LNCaP clone FGC (cell line): ENCODE results near the gene RAC3.

Experiments
- DNase-seq: peaks from one replicate; pipeline ENCODE4 v3.0.0-alpha.2; 2011; ENCODE audit warnings: low read depth
- H3K4me3 ChIP-seq: 2 replicates; pipeline ENCODE4 v1.5.1; 2011; ENCODE audit warnings: mild to moderate bottlenecking, low read depth, low read length, control low read depth
- CTCF ChIP-seq: IDR thresholded peaks from 2 replicates; pipeline ENCODE4 v1.5.1; 2012; ENCODE audit warnings: mild to moderate bottlenecking; ENCODE audit not compliant: control insufficient read depth, insufficient read depth; ENCODE audit errors: extremely low read depth

RAC3 gene

GRCh38 chr17:81990836-81991683 lies 40.4 kb upstream of the RAC3 start:
- no peak for DNase-seq
- TF ChIP-seq CTCF, result no peak
- H3K4me3 ChIP-seq, result no peak overlapping the region

- no peak for TF ChIP-seq CTCF
- H3K4me3 ChIP-seq, result peak overlapping the region; percentile 21
- peak; percentile 81 for DNase-seq
Observed at GRCh38 chr17:81991684-81992305, 39.7 kb upstream of the RAC3 start.

- no peak for DNase-seq
- H3K4me3 ChIP-seq, result peak overlapping the region; percentile 21
- no peak for TF ChIP-seq CTCF
Observed at GRCh38 chr17:81992306-81993102, 39.0 kb upstream of the RAC3 start.

GRCh38 chr17:81993729-81994592 lies 37.5 kb upstream of the RAC3 start:
- H3K4me3 ChIP-seq, result no peak overlapping the region
- DNase-seq, result no peak
- TF ChIP-seq CTCF, result no peak

- no peak for TF ChIP-seq CTCF
- no peak overlapping the region for H3K4me3 ChIP-seq
- DNase-seq, result no peak
Observed at GRCh38 chr17:81994593-81995462, 36.6 kb upstream of the RAC3 start.
